ENCODE results near the gene C4A. TPM values are rescaled to one million over a fixed set of nuclear protein-coding genes. Genes with fewer than 3 reads are reported as not detected.
"Not testable (repeated sequence)": the region's sequence is repeated elsewhere in the genome, so short reads cannot be mapped to it uniquely, and the experiment has no call there.

The C4A gene
- total RNA-seq, 2 donors from 2014 or later: 3.8 to 5.4 TPM

DNA sequence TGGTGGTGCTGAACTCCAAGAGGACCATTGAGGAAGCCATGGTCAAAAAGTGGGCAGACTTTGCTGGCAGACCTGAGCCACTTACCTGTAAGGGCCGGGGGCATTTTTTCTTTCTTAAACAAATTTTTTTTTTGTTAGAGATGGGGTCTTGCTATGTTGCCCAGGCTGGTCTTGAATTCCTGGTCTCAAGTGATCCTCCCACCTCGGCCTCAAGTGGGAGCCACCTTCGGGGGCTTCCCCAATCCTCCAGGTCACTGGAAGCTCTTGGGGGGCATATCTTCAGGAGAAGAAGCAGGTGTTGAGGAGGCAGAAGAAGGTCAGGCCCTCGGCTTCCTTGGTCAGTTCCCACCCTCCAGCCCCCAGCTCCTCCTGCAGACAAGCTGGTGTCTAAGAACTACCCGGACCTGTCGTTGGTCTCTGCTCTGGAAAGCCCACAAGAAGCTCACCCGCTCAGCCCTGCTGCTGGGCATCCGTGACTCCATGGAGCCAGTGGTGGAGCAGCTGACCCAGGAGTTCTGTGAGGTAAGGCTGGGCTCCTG, 24.2 kb downstream of the C4A start:
- H3K9me3 ChIP-seq (ENCODE audit: control insufficient read depth, low read length, poor library complexity, severe bottlenecking); H3K4me3 Mint-ChIP-seq; H3K4me1 Mint-ChIP-seq; H3K36me3 Mint-ChIP-seq (ENCODE audit: low read depth); ATAC-seq; H3K27ac Mint-ChIP-seq; DNase-seq; H3K27me3 Mint-ChIP-seq: not testable (repeated sequence)

- not testable (repeated sequence) for H3K27me3 Mint-ChIP-seq, H3K4me3 Mint-ChIP-seq
Measured at GRCh38 chr6:32007086-32007485, 25.2 kb downstream of the C4A start.

DNA sequence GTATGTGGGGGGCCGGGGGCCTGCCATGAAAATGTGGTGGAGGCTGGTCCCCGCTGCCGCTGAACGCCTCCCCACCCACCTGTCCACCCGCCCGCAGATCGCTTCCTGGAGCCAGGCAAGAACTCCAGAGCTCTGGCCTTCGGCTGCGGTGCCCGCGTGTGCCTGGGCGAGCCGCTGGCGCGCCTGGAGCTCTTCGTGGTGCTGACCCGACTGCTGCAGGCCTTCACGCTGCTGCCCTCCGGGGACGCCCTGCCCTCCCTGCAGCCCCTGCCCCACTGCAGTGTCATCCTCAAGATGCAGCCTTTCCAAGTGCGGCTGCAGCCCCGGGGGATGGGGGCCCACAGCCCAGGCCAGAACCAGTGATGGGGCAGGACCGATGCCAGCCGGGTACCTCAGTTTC, 26.2 kb downstream of the C4A start:
- H3K27me3 Mint-ChIP-seq; DNase-seq; H3K4me3 Mint-ChIP-seq; ATAC-seq; H3K27ac Mint-ChIP-seq; H3K4me1 Mint-ChIP-seq; H3K9me3 ChIP-seq (ENCODE audit: control insufficient read depth, low read length, poor library complexity, severe bottlenecking); H3K36me3 Mint-ChIP-seq (ENCODE audit: low read depth): not testable (repeated sequence)

More at GRCh38 chr6:32007086-32007485, 25.2 kb downstream of the C4A start:
- not testable (repeated sequence) for H3K36me3 Mint-ChIP-seq (ENCODE audit: low read depth); H3K9me3 ChIP-seq (ENCODE audit: control insufficient read depth, low read length, poor library complexity, severe bottlenecking); DNase-seq; H3K4me1 Mint-ChIP-seq; H3K27ac Mint-ChIP-seq; ATAC-seq

DNA sequence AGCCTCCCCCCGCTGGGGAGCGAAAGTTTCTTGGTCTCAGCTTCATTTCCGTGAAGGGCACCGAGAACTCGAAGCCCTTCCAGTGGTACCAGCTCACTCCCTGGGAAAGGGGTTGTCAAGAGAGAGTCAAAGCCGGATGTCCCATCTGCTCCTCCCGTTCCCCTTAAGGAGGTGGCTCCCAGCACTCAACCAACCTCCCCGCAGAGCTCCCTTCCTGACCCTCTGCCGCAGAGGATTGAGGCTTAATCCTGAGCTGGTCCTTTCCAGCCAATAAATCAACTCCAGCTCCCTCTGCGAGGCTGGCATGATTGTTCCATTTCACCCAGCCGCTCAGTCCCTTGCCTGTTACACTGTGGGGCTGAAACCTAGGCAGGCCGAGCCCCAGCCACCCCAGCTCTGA, 26.8 kb downstream of the C4A start:
- not testable (repeated sequence) for H3K27me3 Mint-ChIP-seq; ATAC-seq; H3K36me3 Mint-ChIP-seq (ENCODE audit: low read depth); H3K9me3 ChIP-seq (ENCODE audit: control insufficient read depth, low read length, poor library complexity, severe bottlenecking); H3K27ac Mint-ChIP-seq; DNase-seq; H3K4me3 Mint-ChIP-seq; H3K4me1 Mint-ChIP-seq

GRCh38 chr6:32009537-32009936, 27.7 kb downstream of the C4A start:
- H3K4me3 Mint-ChIP-seq; ATAC-seq; H3K9me3 ChIP-seq (ENCODE audit: control insufficient read depth, low read length, poor library complexity, severe bottlenecking); H3K4me1 Mint-ChIP-seq; H3K27ac Mint-ChIP-seq; DNase-seq; H3K36me3 Mint-ChIP-seq (ENCODE audit: low read depth); H3K27me3 Mint-ChIP-seq: not testable (repeated sequence)

- H3K9me3 ChIP-seq (ENCODE audit: control insufficient read depth, low read length, poor library complexity, severe bottlenecking); H3K4me1 Mint-ChIP-seq; H3K27ac Mint-ChIP-seq; ATAC-seq; H3K36me3 Mint-ChIP-seq (ENCODE audit: low read depth); H3K27me3 Mint-ChIP-seq; H3K4me3 Mint-ChIP-seq; DNase-seq: not testable (repeated sequence)
Measured at GRCh38 chr6:32010856-32011530, 29.1 kb downstream of the C4A start.

- DNase-seq; H3K27me3 Mint-ChIP-seq; H3K9me3 ChIP-seq (ENCODE audit: control insufficient read depth, low read length, poor library complexity, severe bottlenecking); H3K4me1 Mint-ChIP-seq; ATAC-seq; H3K36me3 Mint-ChIP-seq (ENCODE audit: low read depth); H3K27ac Mint-ChIP-seq: not testable (repeated sequence)
- peak overlapping the region; percentile 21 for H3K4me3 Mint-ChIP-seq
Measured at GRCh38 chr6:32012941-32013617, 31.2 kb downstream of the C4A start.

GRCh38 chr6:32013738-32014137, 31.9 kb downstream of the C4A start:
- not testable (repeated sequence) for H3K27me3 Mint-ChIP-seq; H3K36me3 Mint-ChIP-seq (ENCODE audit: low read depth); H3K27ac Mint-ChIP-seq; H3K4me3 Mint-ChIP-seq; ATAC-seq; DNase-seq; H3K4me1 Mint-ChIP-seq; H3K9me3 ChIP-seq (ENCODE audit: control insufficient read depth, low read length, poor library complexity, severe bottlenecking)

GRCh38 chr6:32014547-32014946, 32.7 kb downstream of the C4A start, which contains the start of gene C4B:
C4B (plus strand) TSS chr6:32014795; CDS start chr6:32014846, 51 bp downstream.
- H3K27ac Mint-ChIP-seq; H3K9me3 ChIP-seq (ENCODE audit: control insufficient read depth, low read length, poor library complexity, severe bottlenecking); H3K27me3 Mint-ChIP-seq; H3K4me3 Mint-ChIP-seq; DNase-seq; H3K4me1 Mint-ChIP-seq; ATAC-seq; H3K36me3 Mint-ChIP-seq (ENCODE audit: low read depth): not testable (repeated sequence)

- H3K4me3 Mint-ChIP-seq; H3K9me3 ChIP-seq (ENCODE audit: control insufficient read depth, low read length, poor library complexity, severe bottlenecking); H3K36me3 Mint-ChIP-seq (ENCODE audit: low read depth); DNase-seq; H3K27me3 Mint-ChIP-seq; H3K4me1 Mint-ChIP-seq; ATAC-seq; H3K27ac Mint-ChIP-seq: not testable (repeated sequence)
Measured at GRCh38 chr6:32022100-32022499, 40.2 kb downstream of the C4A start.

- H3K4me1 Mint-ChIP-seq; DNase-seq; H3K9me3 ChIP-seq (ENCODE audit: control insufficient read depth, low read length, poor library complexity, severe bottlenecking); H3K36me3 Mint-ChIP-seq (ENCODE audit: low read depth); H3K27ac Mint-ChIP-seq; H3K4me3 Mint-ChIP-seq; H3K27me3 Mint-ChIP-seq; ATAC-seq: not testable (repeated sequence)
Measured at GRCh38 chr6:32028631-32029030, 46.8 kb downstream of the C4A start.

- not testable (repeated sequence) for H3K27ac Mint-ChIP-seq; H3K27me3 Mint-ChIP-seq; H3K4me1 Mint-ChIP-seq; H3K36me3 Mint-ChIP-seq (ENCODE audit: low read depth); DNase-seq; ATAC-seq; H3K4me3 Mint-ChIP-seq; H3K9me3 ChIP-seq (ENCODE audit: control insufficient read depth, low read length, poor library complexity, severe bottlenecking)
Measured at GRCh38 chr6:32029553-32029952, 47.7 kb downstream of the C4A start.

- not testable (repeated sequence) for ATAC-seq
Measured at GRCh38 chr6:32035283-32036013, 53.6 kb downstream of the C4A start.

More at GRCh38 chr6:32035283-32036013, 53.6 kb downstream of the C4A start:
- H3K27ac Mint-ChIP-seq; H3K4me3 Mint-ChIP-seq; H3K36me3 Mint-ChIP-seq (ENCODE audit: low read depth); H3K4me1 Mint-ChIP-seq; H3K27me3 Mint-ChIP-seq; H3K9me3 ChIP-seq (ENCODE audit: control insufficient read depth, low read length, poor library complexity, severe bottlenecking); DNase-seq: not testable (repeated sequence)
